ENCODE results near the gene XRCC4. TPM values are rescaled to one million over a fixed set of nuclear protein-coding genes. Genes with fewer than 3 reads are reported as not detected.

Gene XRCC4
- total and polyA plus RNA-seq, 2 of the 13 experiments (the other 11 are each of a cell fraction or from before 2014, with no cell fraction given) = 2.8 to 12.6 TPM

GRCh38 chr5:83209963-83210362, 132.6 kb downstream of the XRCC4 start:
- H3K4me3 ChIP-seq (replicated peaks in 1 of 3; ENCODE audit: insufficient read depth in 1 of 3, low read depth in 2 of 3, low read length in 3 of 3) = no peak overlapping the region
- ATAC-seq = no peak
- POLR2A ChIA-PET = no interaction called here
- no peak overlapping the region for H2AFZ ChIP-seq (ENCODE audit: low read length)
- no peak overlapping the region for H3K9ac ChIP-seq (ENCODE audit: insufficient read depth, low read depth, low read length)
- no peaks in the 10 kb centered on the region for H3K4me1 ChIP-seq (ENCODE audit: insufficient read depth, low read length)
- no peaks in the 10 kb centered on the region for H3K36me3 ChIP-seq (replicated peaks in 1 of 2; ENCODE audit: control insufficient read depth in 1 of 2, insufficient read depth in 2 of 2, low read length in 2 of 2)
- CTCF ChIA-PET (ENCODE audit: low intra/inter-chr PET ratio, low total read pairs) = no interaction called here
- H3K4me2 ChIP-seq (ENCODE audit: low read depth, low read length) = no peak overlapping the region
- H3K27ac ChIP-seq (ENCODE audit: extremely low read length, insufficient read depth, low read length) = no peak overlapping the region
- TF ChIP-seq MAZ (IDR thresholded peaks at IDR 0.05; ENCODE audit: borderline replicate concordance, low read depth, low read length) = no peak
- no peak for TF ChIP-seq MAZ (CRISPR knock-in tag; IDR thresholded peaks at IDR 0.05; ENCODE audit: low read depth)
- TF ChIP-seq ZNF788 (CRISPR knock-in tag; IDR thresholded peaks at IDR 0.05; ENCODE audit: borderline replicate concordance) = no peak
- TF ChIP-seq ZNF326 (CRISPR knock-in tag; IDR thresholded peaks at IDR 0.05; ENCODE audit: borderline replicate concordance) = no peak
- no peak for TF ChIP-seq ZNF703 (CRISPR knock-in tag; IDR thresholded peaks at IDR 0.05; ENCODE audit: borderline replicate concordance)
- no peak for TF ChIP-seq IKZF4 (CRISPR knock-in tag; IDR thresholded peaks at IDR 0.05; ENCODE audit: borderline replicate concordance, low read depth, not compliant biosample characterization)
- no peak for TF ChIP-seq REST (IDR thresholded peaks at IDR 0.05; ENCODE audit: borderline replicate concordance in 1 of 2, low read depth in 1 of 2, low read length in 2 of 2)
- no peak for TF ChIP-seq FOXJ3 (CRISPR knock-in tag; IDR thresholded peaks at IDR 0.05; ENCODE audit: borderline replicate concordance)
- TF ChIP-seq PHF21A (CRISPR knock-in tag; IDR thresholded peaks at IDR 0.05) = no peak
- no peak for TF ChIP-seq PHB2 (IDR thresholded peaks at IDR 0.05; ENCODE audit: partially characterized antibody)
- H3K9me3 ChIP-seq (ENCODE audit: low read length) = no peaks in the 10 kb centered on the region
- no peaks in the 10 kb centered on the region for H3K79me2 ChIP-seq (ENCODE audit: insufficient read depth, low read length)
- H3K27me3 ChIP-seq (ENCODE audit: control insufficient read depth in 1 of 2, insufficient read depth in 2 of 2, low read length in 2 of 2) = no peaks in the 10 kb centered on the region
- no peak for DNase-seq (ENCODE audit: low spot score)
- FAIRE-seq = no peak
- in situ Hi-C loops (cut with HindIII; ENCODE audit: extremely low pct_ligation_motif_present, low pct_unique_long_range_greater_than_20kb) = no loop called here
- H4K20me1 ChIP-seq (ENCODE audit: insufficient read depth, low read length) = no peaks in the 10 kb centered on the region
- no TSS peak for BruUV-seq (replicated peaks)
- intact Hi-C loops (cut with micrococcal nuclease; ENCODE audit: unreplicated experiment) = no loop called here
